Measurements from ENCODE around the gene RABL6.

Gene RABL6

GRCh38 chr9:136885950-136886578 is 78.3 kb downstream of the RABL6 start, which contains the start of gene TRAF2:
Gene TRAF2 (plus strand): TSS chr9:136886516. CDS start chr9:136898741, 12,225 bp downstream.
- DNase-seq, result peak; percentile 99

GRCh38 chr9:136886610-136887597 is 79.2 kb downstream of the RABL6 start:
- peak; percentile 18 for DNase-seq

GRCh38 chr9:136888454-136888853 is 80.7 kb downstream of the RABL6 start:
- no peak for DNase-seq

- DNase-seq, result no peak
These were observed 82.1 kb downstream of the RABL6 start for GRCh38 chr9:136889858-136890257.

GRCh38 chr9:136890661-136891060 is 82.9 kb downstream of the RABL6 start:
- no peak for DNase-seq

Data from fibroblast of skin of right quadriceps (primary cell).